HL-60 (cell line): Measurements from ENCODE around the gene ZNF609.
A peak's percentile ranks its signal among the peaks of the same experiment; 100 is the strongest.

ENCODE experiments used
- DNase-seq, 2 experiments: peaks; one replicate each; pipeline ENCODE4 v3.0.0-alpha.2; 2010 to 2020; ENCODE audit warnings: low read depth in 1 of 2, low spot score in 1 of 2
- H3K27ac ChIP-seq: fragments of 250-450 bp; sonication (Bioruptor Pico); replicated peaks from 2 replicates; pipeline ENCODE4 v1.5.1; 2020; ENCODE audit warnings: mild to moderate bottlenecking, moderate library complexity
- H3K27me3 ChIP-seq: fragments of 250-450 bp; sonication (Bioruptor Pico); 2 replicates; pipeline ENCODE4 v1.5.1; 2021; ENCODE audit warnings: mild to moderate bottlenecking, moderate library complexity; ENCODE audit not compliant: insufficient read depth, poor library complexity, severe bottlenecking
- H3K4me3 ChIP-seq: replicated peaks from 2 replicates; pipeline ENCODE4 v1.5.1; 2011; ENCODE audit warnings: mild to moderate bottlenecking, control low read depth, low read length; ENCODE audit not compliant: insufficient read depth
- CTCF ChIP-seq: IDR thresholded peaks from one replicate; pipeline ENCODE4 v1.5.1; 2011; ENCODE audit warnings: low read length, control low read depth, inconsistent platforms; ENCODE audit not compliant: insufficient read depth
- GABPA ChIP-seq: IDR thresholded peaks from 2 replicates; pipeline ENCODE4 v1.6.1; 2012; ENCODE audit warnings: low read depth
- POLR2AphosphoS5 ChIP-seq: IDR thresholded peaks from 2 replicates; pipeline ENCODE4 v1.6.1; 2012; ENCODE audit warnings: low read depth
- REST ChIP-seq: IDR thresholded peaks from 2 replicates; pipeline ENCODE4 v1.6.1; 2012; ENCODE audit warnings: low read depth; ENCODE audit not compliant: insufficient replicate concordance
- SPI1 ChIP-seq: IDR thresholded peaks from 2 replicates; pipeline ENCODE4 v1.6.1; 2012; ENCODE audit warnings: low read depth, mild to moderate bottlenecking, borderline replicate concordance

The ZNF609 gene

GRCh38 chr15:64720188-64720587 is 259.8 kb downstream of the ZNF609 start:
- Histone ChIP-seq H3K27me3 (no peaks in the 10 kb centered on the region), H3K27ac (no peak overlapping the region), H3K4me3 (no peak overlapping the region)
- DNase-seq, result no peak
- TF ChIP-seq GABPA (no peak), CTCF (no peak), POLR2AphosphoS5 (no peak), SPI1 (no peak), REST (no peak)

GRCh38 chr15:64730151-64730550 is 269.8 kb downstream of the ZNF609 start:
- DNase-seq, result no peak
- TF ChIP-seq GABPA, result no peak
- no peak for TF ChIP-seq CTCF
- no peak for TF ChIP-seq POLR2AphosphoS5
- TF ChIP-seq SPI1, result no peak
- TF ChIP-seq REST, result no peak
- no peak overlapping the region for H3K27ac ChIP-seq
- no peak overlapping the region for H3K4me3 ChIP-seq
- H3K27me3 ChIP-seq, result no peaks in the 10 kb centered on the region

- peak; percentile 51 to 80 for DNase-seq
- H3K27me3 ChIP-seq, result no peaks in the 10 kb centered on the region
- no peak overlapping the region for H3K27ac ChIP-seq
- no peak overlapping the region for H3K4me3 ChIP-seq
- no peak for TF ChIP-seq POLR2AphosphoS5
- peak; percentile 65 for TF ChIP-seq CTCF
- no peak for TF ChIP-seq SPI1
- TF ChIP-seq GABPA, result no peak
- TF ChIP-seq REST, result no peak
These were observed 270.8 kb downstream of the ZNF609 start for GRCh38 chr15:64731012-64731804.
